Activated CD4-positive, alpha-beta T cell treated with anti-CD3 and anti-CD28 coated beads for 1 hour (primary cell): Measurements from ENCODE around the gene NEDD4L.
"Not testable (repeated sequence)": the region's sequence is repeated elsewhere in the genome, so short reads cannot be mapped to it uniquely, and the experiment has no call there.

Source experiments
- DNase-seq: peaks from one replicate; pipeline ENCODE4 v3.0.0-alpha.2; 2020

The NEDD4L gene

DNA sequence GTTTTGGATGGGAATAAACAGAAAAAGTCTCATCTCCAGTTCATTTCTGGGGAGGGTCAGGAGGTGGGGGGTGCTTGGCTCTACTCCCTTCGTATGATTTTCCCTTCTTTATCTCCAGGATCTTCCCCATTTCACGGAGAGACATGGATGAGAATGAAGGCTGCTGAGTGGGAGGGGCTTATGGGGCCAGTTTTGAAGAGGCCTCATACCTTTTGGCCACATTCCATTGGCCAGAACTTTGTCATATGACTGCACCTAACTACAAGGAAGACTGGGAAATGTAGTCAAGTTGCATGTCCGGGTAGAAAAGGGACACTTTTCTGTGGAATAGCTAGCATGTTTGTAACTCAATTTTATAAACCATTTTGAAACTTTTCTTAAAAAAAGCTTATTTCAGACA lies 117.6 kb downstream of the NEDD4L start:
- DNase-seq = no peak

- no peak for DNase-seq
These were observed 118.1 kb downstream of the NEDD4L start for GRCh38 chr18:58162127-58162526.

- no peak for DNase-seq
These were observed 119.1 kb downstream of the NEDD4L start for GRCh38 chr18:58163004-58163590.

DNA sequence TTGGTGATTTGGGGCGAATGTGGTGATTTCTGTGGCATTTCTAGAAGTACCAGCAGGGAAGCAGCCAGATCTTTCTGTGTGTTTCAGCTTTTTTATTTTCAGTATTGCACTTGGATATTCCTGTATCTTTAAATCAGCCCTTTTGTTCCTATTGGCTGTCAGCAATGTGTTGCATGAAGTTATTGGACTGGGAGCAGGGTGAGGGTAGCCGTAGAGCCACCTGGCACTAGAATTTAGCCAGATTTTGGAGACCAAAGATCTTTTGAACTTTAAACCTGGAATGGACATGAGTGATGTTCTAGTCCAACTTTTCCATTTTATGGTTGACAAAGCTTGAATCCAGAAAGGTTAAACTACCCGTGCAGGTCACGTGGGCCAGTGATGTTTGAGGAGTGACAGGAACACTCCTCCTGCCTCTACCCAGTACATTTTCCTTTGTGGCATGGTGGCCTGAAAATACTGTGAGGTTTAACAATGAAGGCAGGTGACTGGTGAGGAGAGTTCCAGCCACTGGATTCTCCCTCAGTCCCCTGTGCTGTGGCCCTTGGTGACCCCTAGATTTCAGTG lies 122.3 kb downstream of the NEDD4L start:
- no peak for DNase-seq

DNA sequence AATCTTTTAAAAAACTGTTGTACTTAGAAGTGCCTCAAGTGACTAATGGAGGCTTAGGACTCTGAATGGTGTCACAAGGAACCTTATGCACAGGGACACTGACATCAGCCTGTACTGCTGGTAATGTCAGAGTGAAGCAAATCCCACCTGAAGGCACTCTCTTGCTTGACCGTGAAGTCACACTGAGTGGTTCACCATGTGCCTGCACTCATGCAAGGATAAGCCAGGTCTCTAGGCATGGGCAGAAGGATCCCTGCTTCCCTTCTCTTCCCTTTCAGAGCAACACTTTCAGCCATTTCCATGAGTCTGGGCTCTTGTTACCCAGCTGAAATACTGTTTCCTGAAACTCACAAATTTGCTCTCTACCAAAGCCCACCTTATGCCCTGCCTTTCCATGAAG lies 123.0 kb downstream of the NEDD4L start:
- no peak for DNase-seq

DNA sequence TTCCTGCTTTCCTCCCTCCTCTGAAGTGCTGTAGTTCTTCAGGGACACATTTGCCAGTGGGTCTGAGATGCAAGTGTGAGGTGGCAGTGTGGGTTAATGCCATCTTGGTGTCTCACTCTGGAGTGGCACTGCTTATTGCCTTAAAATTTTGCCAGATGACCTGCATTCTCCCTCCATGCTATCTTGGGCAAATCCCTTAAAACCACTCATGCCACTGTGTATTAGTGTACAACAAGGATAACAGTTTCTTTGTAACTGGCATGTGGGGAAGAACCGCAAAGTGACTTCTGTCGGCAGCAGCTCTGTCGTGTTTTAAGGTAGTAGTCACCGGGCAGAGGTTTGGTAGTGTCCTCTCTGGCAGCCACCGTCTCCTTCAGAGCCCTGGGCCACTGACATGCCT lies 124.2 kb downstream of the NEDD4L start:
- DNase-seq = no peak

- DNase-seq = no peak
These were observed 125.0 kb downstream of the NEDD4L start for GRCh38 chr18:58168993-58169392.

GRCh38 chr18:58169472-58169871 lies 125.4 kb downstream of the NEDD4L start:
- DNase-seq = no peak

DNA sequence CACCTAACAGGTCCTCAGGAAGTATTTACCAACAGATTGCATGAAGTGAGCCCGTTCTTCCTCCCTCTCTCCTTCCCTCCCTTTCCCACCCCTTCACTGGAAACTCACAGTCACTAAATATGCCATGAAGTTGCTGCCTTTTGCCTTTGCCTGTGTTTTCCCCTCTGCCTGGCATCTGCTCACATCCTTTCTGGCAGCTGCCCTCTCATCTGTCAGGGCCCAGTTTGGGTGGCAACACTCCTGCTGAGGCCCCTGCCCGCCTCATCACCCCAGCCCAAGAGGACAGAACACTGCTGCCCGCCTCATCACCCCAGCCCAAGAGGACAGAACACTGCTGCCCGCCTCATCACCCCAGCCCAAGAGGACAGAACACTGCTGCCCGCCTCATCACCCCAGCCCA lies 126.0 kb downstream of the NEDD4L start:
- not testable (repeated sequence) for DNase-seq

DNA sequence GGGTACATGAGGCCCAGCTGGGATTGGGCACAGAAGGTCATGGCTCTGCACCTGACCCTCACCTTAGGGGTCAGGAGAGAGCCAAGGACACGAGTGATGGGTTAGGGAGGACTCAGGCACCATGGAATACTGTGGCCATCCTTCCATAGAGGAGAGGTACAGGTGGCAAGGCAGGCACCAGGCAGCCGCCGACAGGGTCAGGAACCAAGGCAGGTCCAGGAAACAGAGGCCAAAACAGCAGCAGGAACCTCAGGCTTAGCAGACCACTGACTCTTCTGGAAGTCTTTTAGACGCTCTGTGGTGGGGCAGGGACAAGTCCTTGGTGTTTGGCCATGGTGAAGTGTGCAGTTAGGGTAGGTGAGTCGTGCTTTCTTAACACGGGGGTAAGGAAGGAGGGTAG lies 128.0 kb downstream of the NEDD4L start:
- no peak for DNase-seq

DNA sequence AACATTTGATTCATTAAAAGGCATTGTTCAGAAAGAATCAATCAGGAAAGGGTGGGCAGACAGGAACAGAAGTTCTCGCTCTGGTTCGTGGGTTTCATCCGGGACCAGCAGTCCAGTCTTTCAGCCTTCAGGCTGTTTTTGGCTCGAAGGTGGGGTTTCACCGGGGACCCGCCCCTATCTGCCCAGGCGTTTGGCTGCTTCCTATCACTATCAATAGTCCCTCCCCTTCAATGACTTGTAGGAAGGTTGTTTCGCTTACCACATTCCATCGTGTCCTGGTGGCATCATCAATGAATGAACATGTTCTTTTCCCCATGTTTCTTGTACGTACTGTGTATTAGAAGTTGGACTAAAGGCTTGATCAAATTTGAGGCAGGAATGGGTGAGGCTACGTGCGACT lies 130.3 kb downstream of the NEDD4L start:
- DNase-seq = no peak

DNA sequence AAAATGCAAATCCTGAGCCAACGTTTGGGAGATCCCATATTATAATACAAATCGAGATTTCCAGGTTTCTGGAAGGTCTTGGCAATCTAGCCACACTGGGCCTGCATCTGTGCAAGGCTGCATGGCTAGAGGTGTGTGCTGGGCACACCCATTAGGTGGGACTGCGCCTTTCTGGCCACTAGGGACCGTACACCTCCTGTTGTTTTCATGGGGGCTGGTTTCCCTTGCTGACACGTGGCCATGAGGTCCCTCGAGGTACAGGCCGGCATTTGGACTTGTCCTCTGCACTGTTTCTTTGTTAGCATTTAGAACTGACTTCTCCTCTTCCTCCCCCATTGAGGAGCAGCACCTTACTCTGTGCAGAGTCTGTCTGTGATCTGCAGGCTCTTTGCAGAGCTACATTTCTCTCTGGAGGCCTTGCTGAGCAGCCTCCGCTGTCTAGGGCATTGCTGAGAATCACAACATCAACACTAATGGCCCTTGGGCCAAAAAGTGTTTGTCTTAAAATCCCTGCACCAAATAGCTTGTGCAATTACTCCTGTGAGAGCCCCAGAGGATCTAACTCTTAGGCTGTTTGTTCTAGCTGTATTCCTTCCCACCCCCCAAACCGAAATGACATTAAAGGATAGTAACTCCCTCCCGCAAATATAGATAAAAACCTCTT lies 131.2 kb downstream of the NEDD4L start:
- DNase-seq = no peak

DNA sequence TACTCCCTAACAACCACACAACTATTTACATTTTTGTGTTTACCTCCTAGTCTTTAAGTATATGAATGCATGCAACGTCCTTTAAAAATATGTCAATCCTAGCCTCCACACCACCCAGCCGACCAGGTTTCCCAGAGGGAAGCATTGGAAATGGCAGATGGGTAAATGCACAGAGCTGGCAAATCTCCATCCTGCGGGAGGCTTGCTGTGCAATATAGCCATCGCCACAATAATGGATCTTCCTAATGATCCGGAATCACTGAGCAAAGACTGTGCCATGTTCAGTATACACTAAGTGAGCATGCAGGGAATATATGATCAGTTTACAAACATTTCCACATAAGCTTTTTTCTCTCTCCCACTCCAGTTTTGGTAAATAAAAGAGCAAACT lies 131.8 kb downstream of the NEDD4L start:
- DNase-seq = no peak

- no peak for DNase-seq
These were observed 133.1 kb downstream of the NEDD4L start for GRCh38 chr18:58177004-58177717.

- DNase-seq = no peak
These were observed 134.0 kb downstream of the NEDD4L start for GRCh38 chr18:58177896-58178470.

- no peak for DNase-seq
These were observed 134.5 kb downstream of the NEDD4L start for GRCh38 chr18:58178511-58178910.

GRCh38 chr18:58180172-58180571 lies 136.1 kb downstream of the NEDD4L start:
- no peak for DNase-seq

DNA sequence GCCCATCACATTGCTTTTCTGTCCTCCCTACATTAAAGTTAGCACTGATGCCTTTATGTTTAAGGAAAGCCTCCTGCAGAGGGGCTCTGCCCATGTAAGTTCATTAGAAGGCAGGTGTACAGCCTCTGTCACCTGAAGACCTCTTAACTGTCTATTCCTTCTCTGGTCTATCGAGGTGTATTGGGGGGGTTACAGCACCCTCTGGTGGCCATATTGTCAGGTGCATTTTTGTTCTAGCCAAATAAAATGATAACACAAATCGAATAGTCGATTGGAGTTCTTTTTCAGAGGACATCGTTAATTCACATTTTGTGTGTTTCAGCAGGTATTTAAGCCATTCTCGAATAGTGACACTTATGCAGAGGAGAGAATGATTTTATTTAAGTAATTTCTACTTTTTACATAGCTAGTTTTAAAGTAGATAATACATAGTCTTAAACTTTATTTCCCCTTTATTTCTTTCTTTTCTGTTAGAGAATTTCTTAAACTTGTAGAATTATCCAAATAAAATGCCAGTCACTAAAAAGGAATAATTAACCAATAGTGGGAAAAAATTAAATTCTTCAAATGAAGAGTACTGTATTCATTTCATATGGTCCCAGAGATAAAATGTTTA lies 136.8 kb downstream of the NEDD4L start:
- DNase-seq = peak; percentile 32

GRCh38 chr18:58181988-58182387 lies 138.0 kb downstream of the NEDD4L start:
- no peak for DNase-seq

- no peak for DNase-seq
These were observed 139.2 kb downstream of the NEDD4L start for GRCh38 chr18:58183226-58183625.

GRCh38 chr18:58186258-58186948 lies 142.4 kb downstream of the NEDD4L start:
- no peak for DNase-seq

DNA sequence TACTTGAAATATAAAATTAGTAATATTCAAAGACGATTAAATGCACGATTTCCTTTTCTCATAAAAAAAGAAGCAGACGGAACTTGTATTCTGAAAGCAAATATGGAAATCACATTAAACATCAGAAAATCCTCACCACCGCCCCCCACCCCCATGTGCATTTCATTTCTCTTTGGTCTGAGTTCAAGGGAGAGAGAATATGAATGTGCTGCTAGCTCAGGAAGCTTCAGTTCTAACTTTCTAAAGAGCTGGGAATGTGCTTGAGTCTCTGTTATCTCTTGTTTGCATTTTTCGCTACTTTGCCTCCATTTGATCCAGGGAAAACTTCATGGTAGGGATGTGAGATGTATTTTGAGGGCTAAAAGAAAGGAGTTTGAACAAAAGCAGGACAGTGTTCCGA lies 143.6 kb downstream of the NEDD4L start:
- no peak for DNase-seq

DNA sequence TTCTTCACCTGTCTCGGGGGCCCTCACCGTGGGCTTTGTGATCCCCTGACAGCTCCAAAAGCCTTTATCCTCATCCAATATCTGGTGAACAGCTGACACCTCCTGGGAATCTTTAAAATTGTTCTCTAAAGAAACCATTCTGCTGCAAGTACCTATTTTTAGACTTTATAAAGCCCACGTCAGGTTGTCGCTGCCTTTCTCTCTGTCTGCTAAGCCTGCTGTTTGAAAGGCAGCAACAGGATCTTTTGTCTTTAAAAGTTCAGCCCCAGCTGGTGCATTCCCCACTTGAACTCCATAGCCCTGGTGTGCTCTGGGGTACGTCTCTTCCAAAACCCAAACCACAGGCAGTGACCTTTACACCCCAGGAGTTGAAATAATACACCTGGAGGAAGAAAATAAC lies 145.0 kb downstream of the NEDD4L start:
- no peak for DNase-seq
